Right lobe of liver (tissue), 4 donors: ENCODE measurements around the gene TMEM179.

Experiments
- POLR2A ChIP-seq: fragments of 450-650 bp; IDR thresholded peaks from one replicate; pipeline ENCODE4 v1.6.1; 2017; ENCODE audit warnings: antibody characterized with exemption, mild to moderate bottlenecking
- TF ChIP-seq, protein P1 (sequence below), 4 donors: fragments of 200-600 bp in 3 of 4; fragments of 450-650 bp in 1 of 4; IDR thresholded peaks; one replicate each; pipeline versions ENCODE4 v1.5.1 to v1.8.0; 2016 to 2022; ENCODE audit warnings: antibody characterized with exemption in 4 of 4, mild to moderate bottlenecking in 2 of 4
- donor health status: DM: no; HTN: no; CAD: no.
- donor health status: DM: no; HTN: no; CAD: no.
- donor health status: DM: no; HTN: yes; CAD: no.

DNA sequence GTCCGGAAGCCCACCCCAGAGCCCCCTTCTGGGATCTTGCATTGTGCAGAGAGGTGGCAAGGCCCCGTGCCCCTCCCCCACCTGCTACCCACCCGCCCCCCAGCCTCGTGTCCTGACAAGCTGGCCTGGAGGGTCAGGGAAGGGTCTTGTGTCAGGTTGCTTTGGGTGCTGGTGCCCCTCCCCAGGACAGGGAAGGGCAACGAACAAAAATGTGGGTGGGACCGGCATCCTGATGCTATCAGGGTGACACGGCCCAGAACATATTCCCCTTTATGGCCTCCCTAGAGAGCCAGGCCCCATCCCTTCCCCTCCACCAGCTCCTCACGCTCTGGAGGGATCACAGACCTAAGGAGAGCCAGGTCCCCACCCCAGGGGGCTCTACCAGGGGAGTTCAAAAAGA, 38.7 kb upstream of the TMEM179 start:
- TF ChIP-seq, protein P1, sequence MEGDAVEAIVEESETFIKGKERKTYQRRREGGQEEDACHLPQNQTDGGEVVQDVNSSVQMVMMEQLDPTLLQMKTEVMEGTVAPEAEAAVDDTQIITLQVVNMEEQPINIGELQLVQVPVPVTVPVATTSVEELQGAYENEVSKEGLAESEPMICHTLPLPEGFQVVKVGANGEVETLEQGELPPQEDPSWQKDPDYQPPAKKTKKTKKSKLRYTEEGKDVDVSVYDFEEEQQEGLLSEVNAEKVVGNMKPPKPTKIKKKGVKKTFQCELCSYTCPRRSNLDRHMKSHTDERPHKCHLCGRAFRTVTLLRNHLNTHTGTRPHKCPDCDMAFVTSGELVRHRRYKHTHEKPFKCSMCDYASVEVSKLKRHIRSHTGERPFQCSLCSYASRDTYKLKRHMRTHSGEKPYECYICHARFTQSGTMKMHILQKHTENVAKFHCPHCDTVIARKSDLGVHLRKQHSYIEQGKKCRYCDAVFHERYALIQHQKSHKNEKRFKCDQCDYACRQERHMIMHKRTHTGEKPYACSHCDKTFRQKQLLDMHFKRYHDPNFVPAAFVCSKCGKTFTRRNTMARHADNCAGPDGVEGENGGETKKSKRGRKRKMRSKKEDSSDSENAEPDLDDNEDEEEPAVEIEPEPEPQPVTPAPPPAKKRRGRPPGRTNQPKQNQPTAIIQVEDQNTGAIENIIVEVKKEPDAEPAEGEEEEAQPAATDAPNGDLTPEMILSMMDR (IDR thresholded peaks at IDR 0.05): no peak
- TF ChIP-seq POLR2A: no peak
